Measurements from ENCODE around the gene AK6.
"Not testable (repeated sequence)": the region's sequence is repeated elsewhere in the genome, so short reads cannot be mapped to it uniquely, and the experiment has no call there.

AK6 gene

DNA sequence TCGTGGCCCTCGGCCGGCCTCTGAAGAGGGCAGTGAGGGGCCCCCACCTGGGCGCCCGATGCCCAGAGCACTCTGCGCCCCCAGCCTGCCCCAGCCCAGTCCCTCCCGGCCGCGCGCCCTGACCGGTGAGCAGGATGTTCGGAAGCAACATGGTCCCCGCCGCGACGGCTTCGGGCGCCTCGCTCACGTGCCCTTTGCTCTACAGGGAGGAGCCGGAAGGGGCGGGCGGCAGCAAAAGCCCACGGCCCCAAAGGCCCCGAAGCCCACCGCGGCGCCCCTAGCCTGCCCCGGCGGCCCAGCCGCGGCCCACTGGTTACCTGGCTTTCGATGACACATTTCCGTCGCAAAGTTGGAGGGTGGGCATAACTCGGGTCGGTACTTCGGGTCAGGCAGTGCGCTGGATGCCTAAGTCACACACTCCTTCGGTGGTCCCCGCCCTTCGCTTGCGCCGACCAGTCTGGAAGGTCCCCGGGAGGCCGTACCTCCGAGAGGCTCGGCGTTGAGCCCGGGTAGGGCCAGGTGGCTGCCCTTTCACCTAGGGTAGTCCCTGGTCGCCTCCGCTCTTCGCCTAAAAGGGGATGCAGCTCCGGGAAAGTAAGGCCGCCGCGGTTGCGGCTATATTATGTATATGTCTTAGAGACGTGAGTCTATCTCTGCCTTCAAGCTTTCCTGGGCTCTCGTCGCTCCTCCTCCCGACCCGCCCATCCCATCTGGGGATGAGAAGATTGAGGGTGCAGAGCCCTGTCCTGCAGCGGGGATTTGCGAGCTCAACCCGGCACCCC lies at the start of gene AK6, which contains the start of the genes RAD17 and TAF9:
Gene AK6, minus strand, starts transcription at position 181 of the 782 bp plus-strand sequence. Its CDS starts 30 bp downstream, at position 151.
Gene RAD17, plus strand, starts transcription at position 479 of the 782 bp plus-strand sequence. CDS start 2,391 bp downstream, outside the sequence.
Gene TAF9, minus strand, starts transcription at position 181 of the 782 bp plus-strand sequence. CDS start 3,783 bp downstream, outside the sequence.
- peak; percentile 86 to 90 for DNase-seq (ENCODE audit: low read depth in 2 of 2)

- DNase-seq (ENCODE audit: low read depth in 2 of 2), result no peak
Measured at GRCh38 chr5:69418554-69418953, 49.2 kb upstream of the AK6 start.

DNA sequence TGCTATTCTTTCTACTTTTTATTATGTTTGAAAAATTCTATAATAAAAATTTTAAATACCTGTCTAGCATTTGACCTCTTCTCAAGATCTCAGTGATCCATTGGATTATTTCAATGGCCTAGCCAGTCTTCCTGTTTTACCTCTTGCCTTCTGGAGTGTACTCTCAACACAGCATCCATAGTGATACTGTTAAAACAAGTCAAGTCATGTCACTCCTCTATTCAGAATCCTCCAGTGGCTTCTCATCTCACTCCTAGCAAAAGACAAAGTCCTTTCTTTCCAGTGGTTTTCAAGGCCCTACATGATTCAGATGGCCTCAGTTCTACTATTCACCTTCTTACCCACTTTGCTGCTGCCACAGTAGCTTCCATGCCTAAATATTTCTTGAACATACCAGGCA lies 47.4 kb upstream of the AK6 start:
- no peak for DNase-seq (ENCODE audit: low read depth in 2 of 2)

GRCh38 chr5:69416180-69416579 lies 46.9 kb upstream of the AK6 start:
- DNase-seq (ENCODE audit: low read depth in 2 of 2), result no peak

DNA sequence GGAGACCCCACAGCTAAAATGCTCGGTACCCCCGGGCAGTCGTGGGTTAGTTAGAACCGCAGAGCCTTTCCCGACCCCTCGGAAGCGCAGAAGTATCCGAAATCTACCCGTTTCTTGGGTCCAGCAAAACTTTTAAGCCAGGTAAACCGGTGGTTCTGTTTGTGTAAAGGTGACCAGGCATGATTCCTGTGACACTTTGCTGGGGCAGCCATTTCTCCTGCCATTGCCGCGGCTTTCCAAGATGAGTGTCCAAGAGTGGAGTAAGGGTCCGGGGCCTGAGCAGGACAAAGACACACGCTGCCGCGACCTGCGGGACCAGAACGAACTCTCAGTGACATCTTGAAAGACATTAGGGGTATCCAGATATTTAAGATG lies 46.3 kb upstream of the AK6 start:
- DNase-seq (ENCODE audit: low read depth in 2 of 2), result no peak

GRCh38 chr5:69414885-69415583 lies 45.7 kb upstream of the AK6 start, which contains the start of gene MARVELD2:
Gene MARVELD2 (plus strand): TSS chr5:69415116. CDS start chr5:69419386, 4,270 bp downstream.
- DNase-seq (ENCODE audit: low read depth in 2 of 2), result peak; percentile 5 to 32

GRCh38 chr5:69404659-69405330 lies 35.5 kb upstream of the AK6 start:
- no peak for DNase-seq (ENCODE audit: low read depth in 2 of 2)

GRCh38 chr5:69378376-69378775 lies 9.1 kb upstream of the AK6 start:
- no peak for DNase-seq (ENCODE audit: low read depth in 2 of 2)

GRCh38 chr5:69374911-69375446 lies 5.7 kb upstream of the AK6 start:
- DNase-seq (ENCODE audit: low read depth in 2 of 2), result no peak

DNA sequence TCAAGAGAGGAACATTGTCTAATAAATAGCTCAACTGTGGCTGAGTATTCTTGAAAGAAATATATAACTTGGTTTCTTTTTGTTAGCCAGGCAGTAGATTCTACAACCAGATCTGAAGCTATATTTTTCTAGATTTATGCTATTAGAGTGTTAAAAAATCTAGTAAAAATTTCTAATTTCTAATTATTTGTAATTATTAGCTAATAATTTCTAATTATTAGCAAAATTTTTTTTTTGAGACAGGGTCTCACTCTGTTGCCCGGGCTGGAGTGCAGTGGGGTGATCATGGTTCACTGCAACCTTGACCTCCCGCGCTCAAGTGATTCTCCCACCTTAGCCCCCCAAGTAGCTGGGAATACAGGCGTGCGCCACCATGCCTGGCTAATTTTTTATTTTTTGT lies 3.1 kb upstream of the AK6 start:
- DNase-seq (ENCODE audit: low read depth in 2 of 2), result no peak

DNA sequence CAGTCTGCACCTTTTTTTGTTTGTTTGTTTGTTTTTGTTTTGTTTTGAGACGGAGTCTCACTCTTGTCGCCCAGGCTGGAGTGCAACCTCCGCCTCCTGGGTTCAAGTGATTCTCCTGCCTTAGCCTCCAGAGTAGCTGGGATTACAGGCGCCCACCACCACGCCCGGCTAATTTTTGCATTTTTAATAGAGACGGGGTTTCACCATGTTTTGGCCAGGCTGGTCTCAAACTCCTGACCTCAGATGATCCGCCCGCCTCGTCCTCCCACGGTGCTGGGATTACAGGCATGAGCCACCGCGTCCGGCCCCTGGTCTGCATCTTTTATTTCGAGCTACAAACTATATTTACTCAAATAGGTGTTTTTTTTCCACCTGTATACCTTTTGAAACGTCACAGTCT lies 1.0 kb upstream of the AK6 start:
- not testable (repeated sequence) for DNase-seq (ENCODE audit: low read depth in 2 of 2)

- DNase-seq (ENCODE audit: low read depth in 2 of 2), result no peak
Measured at GRCh38 chr5:69368458-69369339, 621 bp downstream of the AK6 start.

DNA sequence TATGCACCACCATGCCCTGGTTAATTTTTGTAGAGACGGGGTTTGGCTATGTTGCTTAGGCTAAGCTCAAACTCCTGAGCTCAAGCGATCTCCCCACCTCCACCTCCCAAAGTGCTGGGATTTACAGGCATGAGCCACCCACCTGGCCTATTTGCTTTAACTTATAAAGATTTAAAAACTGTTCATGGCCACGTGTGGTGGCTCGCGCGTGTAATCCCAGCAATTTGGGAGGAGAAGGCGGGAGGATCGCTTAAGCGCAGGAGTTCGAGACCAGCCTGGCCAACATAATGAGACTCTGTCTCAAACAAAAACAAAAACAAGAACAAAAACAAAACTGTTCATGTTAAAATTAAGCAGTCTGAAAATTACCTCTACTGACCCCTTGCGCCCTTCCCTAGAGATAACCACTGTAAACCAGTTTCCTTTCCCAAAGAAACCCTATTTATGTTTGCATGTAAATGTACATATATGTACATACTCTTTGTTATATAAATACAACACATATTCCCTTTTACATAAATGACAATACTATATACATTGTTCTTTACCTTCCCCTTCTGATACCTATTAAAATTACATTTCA lies 1.5 kb downstream of the AK6 start:
- no peak for DNase-seq (ENCODE audit: low read depth in 2 of 2)

GRCh38 chr5:69364850-69365249 lies 4.5 kb downstream of the AK6 start:
- DNase-seq (ENCODE audit: low read depth in 2 of 2), result no peak

GRCh38 chr5:69364414-69364813 lies 4.9 kb downstream of the AK6 start:
- DNase-seq (ENCODE audit: low read depth in 2 of 2), result no peak

DNA sequence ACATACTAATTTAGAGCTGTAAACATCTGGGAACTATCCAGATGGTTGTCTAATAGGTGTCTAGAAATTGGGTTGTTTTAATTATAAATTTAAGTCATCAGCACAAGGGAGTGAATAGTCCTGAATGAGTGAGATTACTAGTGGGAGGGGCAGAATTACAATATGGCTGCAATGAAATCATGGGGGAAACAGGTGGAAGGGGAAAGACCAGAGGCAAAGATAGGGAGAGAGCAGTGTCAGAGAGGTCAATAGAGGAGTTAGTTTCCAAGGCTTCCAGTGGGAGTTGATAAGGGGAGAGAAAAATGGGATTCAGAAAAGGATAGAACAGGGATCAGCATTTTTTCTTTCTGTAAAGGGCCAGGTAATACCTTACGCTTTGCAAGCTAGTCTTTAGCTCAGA lies 8.9 kb downstream of the AK6 start:
- no peak for DNase-seq (ENCODE audit: low read depth in 2 of 2)

GRCh38 chr5:69359699-69360098 lies 9.6 kb downstream of the AK6 start:
- no peak for DNase-seq (ENCODE audit: low read depth in 2 of 2)

GRCh38 chr5:69350664-69351063 lies 18.7 kb downstream of the AK6 start:
- DNase-seq (ENCODE audit: low read depth in 2 of 2), result no peak

DNA sequence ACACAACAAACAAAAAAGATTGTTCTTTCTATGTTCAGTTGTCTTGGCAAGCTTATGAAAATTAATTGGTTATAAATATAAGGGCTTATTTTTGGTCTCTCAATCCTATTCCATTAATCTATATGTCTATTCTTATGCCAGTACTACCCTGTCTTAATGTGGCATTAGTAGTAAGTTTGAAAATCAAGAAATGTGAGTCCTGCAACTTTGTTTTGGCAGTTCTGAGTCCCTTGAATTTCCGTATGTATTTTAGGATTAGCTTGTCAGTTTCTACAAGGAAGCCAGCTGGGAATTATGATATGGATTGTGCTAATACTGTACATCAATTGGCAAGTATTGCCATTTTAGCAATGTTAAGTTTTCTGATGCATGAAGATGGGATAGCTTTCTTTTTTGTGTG lies 26.2 kb downstream of the AK6 start:
- no peak for DNase-seq (ENCODE audit: low read depth in 2 of 2)

DNA sequence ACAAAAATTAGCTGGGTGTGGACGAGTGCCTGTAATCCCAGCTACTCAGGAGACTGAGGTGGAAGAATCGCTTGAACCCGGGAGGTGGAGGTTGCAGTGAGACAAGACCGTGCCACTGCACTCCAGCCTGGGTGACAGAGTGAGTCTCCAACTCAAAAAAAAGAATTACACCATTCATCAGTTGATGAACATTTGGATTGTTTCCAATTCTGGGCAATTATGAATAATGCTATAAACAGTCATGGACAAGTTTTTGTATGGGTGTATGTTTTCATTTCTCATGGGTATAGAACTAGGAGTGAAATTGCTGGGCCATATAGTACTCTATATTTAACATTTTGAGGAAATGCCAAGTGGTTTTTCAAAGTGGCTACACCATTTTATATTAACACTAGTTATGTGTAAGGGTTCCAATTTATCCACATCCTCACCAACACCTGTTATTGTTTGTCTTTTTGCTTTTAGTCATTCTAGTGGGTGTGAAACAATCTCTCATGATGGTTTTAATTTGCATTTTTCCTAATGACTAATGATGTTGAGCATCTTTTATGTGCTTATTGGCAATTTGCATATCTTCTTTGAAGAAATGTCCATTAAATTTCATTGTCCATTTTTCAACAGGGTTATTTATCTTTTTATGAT lies 27.7 kb downstream of the AK6 start:
- no peak for DNase-seq (ENCODE audit: low read depth in 2 of 2)

Data from stimulated activated CD8-positive, alpha-beta memory T cell treated with anti-CD3 and anti-CD28 coated beads, Interleukin-15, amount 100 ng/mL, for 48 hours (primary cell).